ENCODE results near the gene COPA. TPM values are rescaled to one million over a fixed set of nuclear protein-coding genes. Genes with fewer than 3 reads are reported as not detected.
"Not testable (repeated sequence)": the region's sequence is repeated elsewhere in the genome, so short reads cannot be mapped to it uniquely, and the experiment has no call there.

Gene COPA
- total RNA-seq, 4 donors from 2014 or later = 74.9 to 99.8 (median 91.3) TPM

GRCh38 chr1:160300173-160300572, 42.9 kb downstream of the COPA start:
- no peak for DNase-seq
- Histone ChIP-seq H3K27me3 (no peaks in the 10 kb centered on the region), H3K4me1 (no peaks in the 10 kb centered on the region), H3K27ac (no peak overlapping the region), H3K36me3 (peaks cover 24 to 98% (median 57%) of the 10 kb centered on the region in 3 donors), H3K4me3 (no peak overlapping the region), H3K9me3 (no peaks in the 10 kb centered on the region)
- WGBS, 2 donors = 87 to 88% methylated on average over 7 of the region's 7 CpGs
- intact Hi-C loops (cut with DNase I) = no loop called here
- no peak for TF ChIP-seq CTCF (IDR thresholded peaks at IDR 0.05)
- TF ChIP-seq POLR2A (IDR thresholded peaks at IDR 0.05) = no peak

GRCh38 chr1:160296036-160296435, 47.0 kb downstream of the COPA start:
- Histone ChIP-seq H3K27me3 (no peaks in the 10 kb centered on the region), H3K4me3 (no peak overlapping the region), H3K9me3 (no peaks in the 10 kb centered on the region), H3K4me1 (peaks cover 0 to 3% (median 0%) of the 10 kb centered on the region in 3 donors), H3K27ac (no peak overlapping the region), H3K36me3 (peaks cover 56 to 100% (median 76%) of the 10 kb centered on the region in 3 donors)
- DNase-seq = no peak
- intact Hi-C loops (cut with DNase I) = no loop called here
- TF ChIP-seq CTCF (IDR thresholded peaks at IDR 0.05) (no peak), POLR2A (IDR thresholded peaks at IDR 0.05) (no peak)
- 90 to 100% methylated on average over 1 of the region's 1 CpG for WGBS, 2 donors

- H3K27ac ChIP-seq = no peak overlapping the region
- 76 to 85% methylated on average over 8 of the region's 8 CpGs for WGBS, 2 donors
- no peak overlapping the region for H3K4me3 ChIP-seq
- peaks cover 0 to 5% (median 0%) of the 10 kb centered on the region in 3 donors for H3K4me1 ChIP-seq
- TF ChIP-seq POLR2A (IDR thresholded peaks at IDR 0.05) (no peak), CTCF (IDR thresholded peaks at IDR 0.05) (no peak)
- peaks cover 64 to 100% (median 87%) of the 10 kb centered on the region in 3 donors for H3K36me3 ChIP-seq
- H3K9me3 ChIP-seq = no peaks in the 10 kb centered on the region
- H3K27me3 ChIP-seq = no peaks in the 10 kb centered on the region
- intact Hi-C loops (cut with DNase I) = loop anchor here (5.0 kb wide), 1 partner anchor 96 kb away; no protein-coding TSS in a partner anchor
- DNase-seq = no peak
Measured at GRCh38 chr1:160293020-160293968, 49.8 kb downstream of the COPA start.

GRCh38 chr1:160291248-160292220, 51.5 kb downstream of the COPA start:
- Histone ChIP-seq H3K4me1 (peaks cover 0 to 13% (median 3%) of the 10 kb centered on the region in 3 donors), H3K27ac (no peak overlapping the region), H3K27me3 (no peaks in the 10 kb centered on the region), H3K9me3 (no peaks in the 10 kb centered on the region), H3K36me3 (peaks cover 51 to 83% (median 70%) of the 10 kb centered on the region in 3 donors), H3K4me3 (no peak overlapping the region)
- intact Hi-C loops (cut with DNase I) = loop anchor here (5.0 kb wide), 1 partner anchor 94 kb away; no protein-coding TSS in a partner anchor
- DNase-seq = no peak
- 42 to 47% methylated on average over 9 to 10 of the region's 11 CpGs for WGBS, 2 donors
- TF ChIP-seq CTCF (IDR thresholded peaks at IDR 0.05) (peak; percentile 76 to 85 (median 82)), POLR2A (IDR thresholded peaks at IDR 0.05) (no peak)

- peaks cover 17 to 46% (median 21%) of the 10 kb centered on the region in 3 donors for H3K4me1 ChIP-seq
- H3K4me3 ChIP-seq; H3K9me3 ChIP-seq; intact Hi-C loops (cut with DNase I); H3K27ac ChIP-seq; H3K27me3 ChIP-seq; DNase-seq: not testable (repeated sequence)
- peaks cover 22 to 51% (median 35%) of the 10 kb centered on the region in 3 donors for H3K36me3 ChIP-seq
- 90% methylated on average over 10 to 12 of the region's 12 CpGs for WGBS, 2 donors
Measured at GRCh38 chr1:160287769-160288168, 55.3 kb downstream of the COPA start.
